ENCODE measurements around the gene FTSJ3. TPM values are rescaled to one million over a fixed set of nuclear protein-coding genes. Genes with fewer than 3 reads are reported as not detected.
A peak's percentile ranks its signal among the peaks of the same experiment; 100 is the strongest.

Gene FTSJ3
- total RNA-seq, 1 donor from 2014 or later, result 37.4 TPM

DNA sequence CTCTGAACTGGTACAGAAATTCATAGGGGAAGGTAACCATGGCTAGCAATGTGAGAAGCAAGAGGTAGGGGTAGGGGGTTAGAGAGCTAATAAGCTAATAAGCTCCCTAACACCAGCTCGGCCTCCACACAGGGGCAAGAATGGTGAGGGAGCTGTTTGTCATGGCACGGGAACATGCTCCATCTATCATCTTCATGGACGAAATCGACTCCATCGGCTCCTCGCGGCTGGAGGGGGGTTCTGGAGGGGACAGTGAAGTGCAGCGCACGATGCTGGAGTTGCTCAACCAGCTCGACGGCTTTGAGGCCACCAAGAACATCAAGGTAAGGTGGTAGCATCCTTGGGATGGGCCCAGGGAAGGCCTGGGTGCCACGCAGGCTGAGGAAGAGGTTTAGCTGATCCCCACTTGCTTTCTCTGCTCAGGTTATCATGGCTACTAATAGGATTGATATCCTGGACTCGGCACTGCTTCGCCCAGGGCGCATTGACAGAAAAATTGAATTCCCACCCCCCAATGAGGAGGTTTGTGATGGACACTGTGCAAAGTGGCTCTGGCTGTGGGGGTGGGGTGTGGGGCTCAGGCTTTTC, 3.5 kb upstream of the FTSJ3 start:
- no peak overlapping the region for H3K27ac ChIP-seq
- ATAC-seq (no peak), DNase-seq (no peak)
- no peaks in the 10 kb centered on the region for H3K27me3 ChIP-seq (ENCODE audit: low read depth)
- H3K9me3 ChIP-seq, result no peaks in the 10 kb centered on the region
- TF ChIP-seq, protein P1, sequence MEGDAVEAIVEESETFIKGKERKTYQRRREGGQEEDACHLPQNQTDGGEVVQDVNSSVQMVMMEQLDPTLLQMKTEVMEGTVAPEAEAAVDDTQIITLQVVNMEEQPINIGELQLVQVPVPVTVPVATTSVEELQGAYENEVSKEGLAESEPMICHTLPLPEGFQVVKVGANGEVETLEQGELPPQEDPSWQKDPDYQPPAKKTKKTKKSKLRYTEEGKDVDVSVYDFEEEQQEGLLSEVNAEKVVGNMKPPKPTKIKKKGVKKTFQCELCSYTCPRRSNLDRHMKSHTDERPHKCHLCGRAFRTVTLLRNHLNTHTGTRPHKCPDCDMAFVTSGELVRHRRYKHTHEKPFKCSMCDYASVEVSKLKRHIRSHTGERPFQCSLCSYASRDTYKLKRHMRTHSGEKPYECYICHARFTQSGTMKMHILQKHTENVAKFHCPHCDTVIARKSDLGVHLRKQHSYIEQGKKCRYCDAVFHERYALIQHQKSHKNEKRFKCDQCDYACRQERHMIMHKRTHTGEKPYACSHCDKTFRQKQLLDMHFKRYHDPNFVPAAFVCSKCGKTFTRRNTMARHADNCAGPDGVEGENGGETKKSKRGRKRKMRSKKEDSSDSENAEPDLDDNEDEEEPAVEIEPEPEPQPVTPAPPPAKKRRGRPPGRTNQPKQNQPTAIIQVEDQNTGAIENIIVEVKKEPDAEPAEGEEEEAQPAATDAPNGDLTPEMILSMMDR (IDR thresholded peaks at IDR 0.05), result no peak
- no peak overlapping the region for H3K4me3 ChIP-seq
- H3K4me1 ChIP-seq, result peaks cover 32% of the 10 kb centered on the region
- intact Hi-C loops (cut with DNase I), result no loop called here
- H3K36me3 ChIP-seq, result peaks cover 71% of the 10 kb centered on the region

DNA sequence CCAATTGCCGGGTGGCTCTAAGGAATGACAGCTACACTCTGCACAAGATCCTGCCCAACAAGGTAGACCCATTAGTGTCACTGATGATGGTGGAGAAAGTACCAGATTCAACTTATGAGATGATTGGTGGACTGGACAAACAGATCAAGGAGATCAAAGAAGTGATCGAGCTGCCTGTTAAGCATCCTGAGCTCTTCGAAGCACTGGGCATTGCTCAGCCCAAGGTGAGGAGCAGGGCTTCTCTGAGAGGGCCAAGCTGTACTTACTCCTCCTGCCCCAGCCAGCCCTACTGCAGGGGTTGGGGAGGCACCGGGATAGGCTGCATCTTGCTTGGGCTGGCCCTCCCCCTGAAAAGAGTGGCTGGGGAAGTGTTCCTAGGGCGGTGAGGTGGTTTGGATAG, 2.8 kb upstream of the FTSJ3 start:
- H3K27ac ChIP-seq, result no peak overlapping the region
- DNase-seq (no peak), ATAC-seq (no peak)
- H3K4me1 ChIP-seq, result peaks cover 38% of the 10 kb centered on the region
- H3K9me3 ChIP-seq, result no peaks in the 10 kb centered on the region
- TF ChIP-seq, protein P1 (IDR thresholded peaks at IDR 0.05), result no peak
- no peak overlapping the region for H3K4me3 ChIP-seq
- no peaks in the 10 kb centered on the region for H3K27me3 ChIP-seq (ENCODE audit: low read depth)
- intact Hi-C loops (cut with DNase I), result no loop called here
- H3K36me3 ChIP-seq, result peaks cover 71% of the 10 kb centered on the region

DNA sequence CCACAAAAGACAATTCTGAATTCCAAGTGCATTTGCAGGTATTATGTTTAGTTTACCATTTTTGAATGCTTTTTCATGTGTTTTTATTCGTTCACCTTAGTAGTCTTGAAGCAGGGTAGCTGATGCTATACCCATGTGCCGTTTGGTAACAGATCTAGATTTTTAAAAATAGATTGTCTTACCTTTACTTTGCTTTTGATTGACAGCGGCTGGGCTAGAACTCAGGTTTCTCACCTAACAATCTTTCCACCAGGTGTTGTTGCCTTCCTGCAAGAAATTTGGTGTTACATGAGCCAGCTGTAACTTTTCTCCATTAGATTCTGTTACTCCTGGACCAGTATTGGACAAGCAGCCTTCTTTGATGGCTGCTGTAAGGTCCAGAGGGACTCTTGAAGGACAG, 1.5 kb upstream of the FTSJ3 start:
- intact Hi-C loops (cut with DNase I), result no loop called here
- no peaks in the 10 kb centered on the region for H3K27me3 ChIP-seq (ENCODE audit: low read depth)
- H3K27ac ChIP-seq, result no peak overlapping the region
- TF ChIP-seq, protein P1 (IDR thresholded peaks at IDR 0.05), result no peak
- DNase-seq (no peak), ATAC-seq (no peak)
- H3K9me3 ChIP-seq, result no peaks in the 10 kb centered on the region
- no peak overlapping the region for H3K4me3 ChIP-seq
- peaks cover 71% of the 10 kb centered on the region for H3K36me3 ChIP-seq
- peaks cover 32% of the 10 kb centered on the region for H3K4me1 ChIP-seq

DNA sequence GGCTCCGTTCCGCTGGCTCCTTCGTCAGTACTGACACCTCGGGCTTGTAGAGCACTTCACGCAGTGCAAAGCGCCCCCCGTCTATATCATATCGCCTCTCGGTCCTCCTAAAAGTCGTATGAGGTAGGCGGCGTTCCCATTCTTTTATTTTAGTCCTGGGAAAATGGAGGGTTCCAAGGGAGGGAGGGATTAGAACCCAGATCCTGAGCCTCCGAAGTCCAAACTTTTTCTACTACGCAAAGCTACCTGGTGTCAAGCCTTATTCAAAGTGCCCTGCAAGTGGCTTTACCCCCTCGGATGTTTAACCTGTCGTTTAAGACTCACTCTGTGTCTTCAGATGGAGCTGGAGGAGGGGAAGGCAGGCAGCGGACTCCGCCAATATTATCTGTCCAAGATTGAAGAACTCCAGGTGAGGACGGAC, 348 bp upstream of the FTSJ3 start:
- DNase-seq, result no peak
- intact Hi-C loops (cut with DNase I), result no loop called here
- Histone ChIP-seq H3K4me3 (peak overlapping the region; percentile 90), H3K4me1 (peaks cover 32% of the 10 kb centered on the region), H3K36me3 (peaks cover 71% of the 10 kb centered on the region), H3K9me3 (no peaks in the 10 kb centered on the region), H3K27me3 (ENCODE audit: low read depth) (no peaks in the 10 kb centered on the region), H3K27ac (peak overlapping the region; percentile 91)
- TF ChIP-seq, protein P1 (IDR thresholded peaks at IDR 0.05), result no peak
- no peak for ATAC-seq

DNA sequence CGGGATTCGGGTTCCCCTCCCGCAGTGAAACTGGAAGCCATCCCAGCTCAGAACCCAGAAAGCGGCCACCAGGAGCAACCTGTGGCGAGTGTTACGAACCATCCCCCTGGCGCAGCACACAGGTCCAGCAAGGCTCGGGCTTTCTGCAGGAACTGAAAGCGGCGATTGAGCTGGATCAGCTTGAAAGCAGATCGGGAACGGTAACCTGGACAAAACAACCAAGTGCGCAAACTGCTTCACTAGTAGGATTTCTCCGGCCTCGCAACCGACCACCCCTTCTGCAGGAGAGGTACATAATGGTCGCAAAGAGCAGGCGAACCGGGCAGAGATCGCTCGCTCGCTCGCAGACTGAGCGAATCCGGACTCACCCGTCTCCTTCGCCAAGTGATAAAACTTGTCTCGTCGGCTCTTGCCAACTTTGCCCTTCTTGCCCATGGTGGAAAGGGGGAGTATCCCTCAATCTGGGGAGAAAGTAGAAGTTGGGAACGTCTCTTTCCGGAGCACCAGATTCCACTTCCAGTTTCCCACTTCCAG, 928 bp downstream of the FTSJ3 start:
- DNase-seq (no peak), ATAC-seq (peak; percentile 1 to 3)
- Histone ChIP-seq H3K4me3 (peak overlapping the region; percentile 90), H3K36me3 (peaks cover 71% of the 10 kb centered on the region), H3K4me1 (peaks cover 32% of the 10 kb centered on the region), H3K27ac (peak overlapping the region; percentile 91), H3K27me3 (ENCODE audit: low read depth) (no peaks in the 10 kb centered on the region), H3K9me3 (no peaks in the 10 kb centered on the region)
- intact Hi-C loops (cut with DNase I), result no loop called here
- TF ChIP-seq, protein P1 (IDR thresholded peaks at IDR 0.05), result no peak
